ENCODE results near the gene STMP1.

The STMP1 gene

GRCh38 chr7:135718219-135718618 lies 55.9 kb downstream of the STMP1 start:
- H3K4me3 ChIP-seq, result no peak overlapping the region
- H3K4me1 ChIP-seq, result no peaks in the 10 kb centered on the region
- H3K9me3 ChIP-seq (replicated peaks in 1 of 11), result no peaks in the 10 kb centered on the region
- no peaks in the 10 kb centered on the region for H3K36me3 ChIP-seq
- H3K9ac ChIP-seq, result no peak overlapping the region
- no peak overlapping the region for H3K4me2 ChIP-seq
- H3K27me3 ChIP-seq, result no peaks in the 10 kb centered on the region
- no peak overlapping the region for H3K27ac ChIP-seq
- TF ChIP-seq Cebpa-rat (IDR thresholded peaks at IDR 0.05), result no peak
- H4K20me1 ChIP-seq, result no peaks in the 10 kb centered on the region

GRCh38 chr7:135718794-135719437 lies 56.6 kb downstream of the STMP1 start:
- H3K36me3 ChIP-seq, result no peaks in the 10 kb centered on the region
- no peak overlapping the region for H3K9ac ChIP-seq
- H4K20me1 ChIP-seq, result no peaks in the 10 kb centered on the region
- H3K4me2 ChIP-seq, result no peak overlapping the region
- H3K27me3 ChIP-seq, result no peaks in the 10 kb centered on the region
- H3K4me3 ChIP-seq, result no peak overlapping the region
- no peaks in the 10 kb centered on the region for H3K4me1 ChIP-seq
- H3K27ac ChIP-seq, result no peak overlapping the region
- no peak for TF ChIP-seq Cebpa-rat (IDR thresholded peaks at IDR 0.05)
- no peaks in the 10 kb centered on the region for H3K9me3 ChIP-seq (replicated peaks in 1 of 11)

- Histone ChIP-seq H3K9me3 (replicated peaks in 1 of 11) (no peaks in the 10 kb centered on the region), H3K4me3 (no peak overlapping the region), H3K4me2 (no peak overlapping the region), H3K27ac (no peak overlapping the region), H4K20me1 (no peaks in the 10 kb centered on the region), H3K27me3 (no peaks in the 10 kb centered on the region), H3K4me1 (no peaks in the 10 kb centered on the region), H3K36me3 (no peaks in the 10 kb centered on the region), H3K9ac (no peak overlapping the region)
- no peak for TF ChIP-seq Cebpa-rat (IDR thresholded peaks at IDR 0.05)
Measured at GRCh38 chr7:135719688-135720087, 57.4 kb downstream of the STMP1 start.

- peaks cover 0 to under 1% (median 0%) of the 10 kb centered on the region in 10 experiments; a peak in 1 of 20 replicates for H3K4me1 ChIP-seq
- H3K9ac ChIP-seq, result no peak overlapping the region
- H3K36me3 ChIP-seq, result no peaks in the 10 kb centered on the region
- H3K27ac ChIP-seq, result no peak overlapping the region
- no peaks in the 10 kb centered on the region for H3K9me3 ChIP-seq (replicated peaks in 1 of 11)
- TF ChIP-seq Cebpa-rat (IDR thresholded peaks at IDR 0.05), result no peak
- H3K27me3 ChIP-seq, result no peaks in the 10 kb centered on the region
- H4K20me1 ChIP-seq, result no peaks in the 10 kb centered on the region
- H3K4me3 ChIP-seq, result no peak overlapping the region
- no peak overlapping the region for H3K4me2 ChIP-seq
Measured at GRCh38 chr7:135721198-135721820, 59.0 kb downstream of the STMP1 start.

- H3K27me3 ChIP-seq, result no peaks in the 10 kb centered on the region
- TF ChIP-seq Cebpa-rat (IDR thresholded peaks at IDR 0.05), result no peak
- H3K4me2 ChIP-seq, result no peak overlapping the region
- H3K4me1 ChIP-seq, result peaks cover 0 to 5% (median 0%) of the 10 kb centered on the region in 10 experiments; a peak in 1 of 20 replicates
- H4K20me1 ChIP-seq, result no peaks in the 10 kb centered on the region
- no peak overlapping the region for H3K4me3 ChIP-seq
- H3K36me3 ChIP-seq, result no peaks in the 10 kb centered on the region
- H3K9ac ChIP-seq, result no peak overlapping the region
- H3K27ac ChIP-seq, result no peak overlapping the region
- H3K9me3 ChIP-seq (replicated peaks in 1 of 11), result no peaks in the 10 kb centered on the region
Measured at GRCh38 chr7:135723411-135723810, 61.1 kb downstream of the STMP1 start.

Measured in BLaER1 treated with 17β-estradiol and CSF1 and Interleukin-3, amounts not matched to agents 10 nM and 100 nM (cell line).